Keratinocyte (primary cell): Measurements from ENCODE around the gene RETN. TPM values are rescaled to one million over a fixed set of nuclear protein-coding genes. Genes with fewer than 3 reads are reported as not detected.

Source experiments
- DNase-seq: peaks from one replicate; pipeline ENCODE4 v3.0.0-alpha.2; 2011; ENCODE audit warnings: low read depth, missing footprints, low spot score
- FAIRE-seq: peaks from 2 replicates; lab custom pipeline; 2011; peaks lifted over from hg19 to GRCh38; lab: Jason Lieb, UNC
- H2AFZ ChIP-seq: 2 replicates; pipeline ENCODE4 v1.6.0; 2012; ENCODE audit warnings: low read length, control low read depth, inconsistent platforms; ENCODE audit not compliant: control insufficient read depth
- H3K27ac ChIP-seq: 2 replicates; pipeline ENCODE4 v1.5.1; 2011; ENCODE audit warnings: low read length; ENCODE audit not compliant: control insufficient read depth, insufficient read depth
- H3K27me3 ChIP-seq: 3 replicates; pipeline ENCODE4 v1.6.0; 2011; ENCODE audit warnings: low read length; ENCODE audit not compliant: control insufficient read depth, insufficient read depth; ENCODE audit errors: extremely low read depth
- H3K36me3 ChIP-seq, 2 experiments: 2 replicates in 1 of 2; 3 replicates in 1 of 2; pipeline ENCODE4 v1.5.1; 2011; ENCODE audit warnings: low read length in 2 of 2, mild to moderate bottlenecking in 1 of 2; ENCODE audit not compliant: control insufficient read depth in 2 of 2, insufficient read depth in 2 of 2; ENCODE audit errors: extremely low read depth in 1 of 2
- H3K4me1 ChIP-seq: 3 replicates; pipeline ENCODE4 v1.5.1; 2011; ENCODE audit warnings: low read length; ENCODE audit not compliant: control insufficient read depth, insufficient read depth; ENCODE audit errors: extremely low read depth
- H3K4me2 ChIP-seq: 3 replicates; pipeline ENCODE4 v1.6.0; 2011; ENCODE audit warnings: low read depth, low read length; ENCODE audit not compliant: control insufficient read depth, insufficient read depth; ENCODE audit errors: extremely low read depth
- H3K4me3 ChIP-seq, 3 experiments: fragments of 200-600 bp in 1 of 3; sonication (generic) in 1 of 3; 2 replicates in 2 of 3; 3 replicates in 1 of 3; pipeline ENCODE4 v1.5.1; 2011 to 2016; ENCODE audit warnings: low read length in 3 of 3, mild to moderate bottlenecking in 3 of 3, control low read depth in 2 of 3, inconsistent platforms in 1 of 3, low read depth in 1 of 3, mixed read lengths in 1 of 3, mixed run types in 1 of 3, moderate library complexity in 1 of 3; ENCODE audit not compliant: control insufficient read depth in 2 of 3, insufficient read depth in 2 of 3; ENCODE audit errors: extremely low read depth in 1 of 3
- H3K79me2 ChIP-seq: 2 replicates; pipeline ENCODE4 v1.6.0; 2012; ENCODE audit warnings: low read length; ENCODE audit not compliant: control insufficient read depth, insufficient read depth
- H3K9ac ChIP-seq: 3 replicates; pipeline ENCODE4 v1.6.0; 2011; ENCODE audit warnings: low read length; ENCODE audit not compliant: control insufficient read depth, insufficient read depth; ENCODE audit errors: extremely low read depth
- H3K9me1 ChIP-seq: 3 replicates; pipeline ENCODE4 v1.6.0; 2011; ENCODE audit warnings: low read length; ENCODE audit not compliant: control insufficient read depth, insufficient read depth; ENCODE audit errors: extremely low read depth
- H3K9me3 ChIP-seq: 2 replicates; pipeline ENCODE4 v1.5.1; 2012; ENCODE audit warnings: low read depth, low read length; ENCODE audit not compliant: control insufficient read depth
- H4K20me1 ChIP-seq: 3 replicates; pipeline ENCODE4 v1.6.0; 2011; ENCODE audit warnings: low read length; ENCODE audit not compliant: control insufficient read depth, insufficient read depth; ENCODE audit errors: extremely low read depth
- CTCF ChIP-seq, 3 experiments: IDR thresholded peaks in 1 of 3; conservative IDR thresholded peaks in 1 of 3; optimal IDR thresholded peaks in 1 of 3; 2 replicates in 2 of 3; 3 replicates in 1 of 3; pipeline versions ENCODE3 to v1.5.1; 2011; ENCODE audit warnings: low read length in 3 of 3, mild to moderate bottlenecking in 3 of 3, moderate library complexity in 2 of 3, control low read depth in 1 of 3, inconsistent platforms in 1 of 3; ENCODE audit not compliant: insufficient read depth in 2 of 3; ENCODE audit errors: extremely low read depth in 1 of 3
- EZH2 ChIP-seq: IDR thresholded peaks from one replicate; pipeline ENCODE4 v1.6.1; 2012; ENCODE audit warnings: inconsistent platforms, mild to moderate bottlenecking, low read length, moderate library complexity
- dilution Hi-C: fragments of 300-500 bp; cut with MboI; formaldehyde crosslinking; loops from one replicate; pipeline ENCODE4 v1.7.0; 2020; ENCODE audit warnings: low sequenced_read_pairs; ENCODE audit not compliant: extremely low pct_ligation_motif_present
- polyA plus RNA-seq, 5 experiments: library from polyadenylated mRNA; depleted of rRNA in 3 of 5; stranded (reverse) in 3 of 5; stranded (forward) in 1 of 5; unstranded in 1 of 5; fragments of >200 nt; gene quantifications; 1 replicate in 1 of 5; 2 replicates in 3 of 5; 3 replicates in 1 of 5; pipeline versions ENCODE4 v1.2.1 to v1.2.3, GENCODE V29; 2011 to 2012; ENCODE audit warnings: missing spikeins in 2 of 5, low read depth in 1 of 5, low replicate concordance in 1 of 5

The RETN gene
- polyA plus RNA-seq, 1 donor (not counting 4 experiments of a cell fraction or from before 2014, with no cell fraction given): not detected

- no peaks in the 10 kb centered on the region for H3K79me2 ChIP-seq
- no peak overlapping the region for H2AFZ ChIP-seq
- no peaks in the 10 kb centered on the region for H3K4me1 ChIP-seq
- H3K27ac ChIP-seq: no peak overlapping the region
- TF ChIP-seq EZH2: no peak
- no peak for TF ChIP-seq CTCF (optimal IDR thresholded peaks at IDR 0.05 in 1 of 3, IDR thresholded peaks at IDR 0.05 in 1 of 3, conservative IDR thresholded peaks at IDR 0.05 in 1 of 3; ENCODE audit: extremely low read depth in 1 of 3, insufficient read depth in 2 of 3, low read length in 3 of 3)
- H3K4me3 ChIP-seq: no peak overlapping the region
- no peaks in the 10 kb centered on the region for H3K9me1 ChIP-seq
- no peak overlapping the region for H3K4me2 ChIP-seq
- no peak for DNase-seq
- no peaks in the 10 kb centered on the region for H4K20me1 ChIP-seq
- no peak for FAIRE-seq
- no peak overlapping the region for H3K9ac ChIP-seq
- H3K27me3 ChIP-seq: peaks cover 21% of the 10 kb centered on the region
- no peaks in the 10 kb centered on the region for H3K36me3 ChIP-seq
- H3K9me3 ChIP-seq: no peaks in the 10 kb centered on the region
- dilution Hi-C loops: no loop called here
Observed at GRCh38 chr19:7701049-7701653, 32.3 kb downstream of the RETN start.

GRCh38 chr19:7701654-7702457 is 33.0 kb downstream of the RETN start, which contains the start of gene FCER2:
Gene FCER2 (minus strand): TSS chr19:7702131. CDS start chr19:7699760, 2,371 bp downstream.
- H3K27me3 ChIP-seq: peaks cover 21% of the 10 kb centered on the region
- no peak within 1 kb of the TSS for H3K4me3 ChIP-seq
- dilution Hi-C loops: no loop called here
- no peak for TF ChIP-seq EZH2
- TF ChIP-seq CTCF (optimal IDR thresholded peaks at IDR 0.05 in 1 of 3, IDR thresholded peaks at IDR 0.05 in 1 of 3, conservative IDR thresholded peaks at IDR 0.05 in 1 of 3; ENCODE audit: extremely low read depth in 1 of 3, insufficient read depth in 2 of 3, low read length in 3 of 3): no peak
- DNase-seq: no peak
- no peak within 1 kb of the TSS for H3K27ac ChIP-seq
- H3K9ac ChIP-seq: no peak within 1 kb of the TSS
- FAIRE-seq: no peak
- H3K36me3 ChIP-seq: no peaks in the 10 kb centered on the region
- H2AFZ ChIP-seq: no peak within 1 kb of the TSS
- H3K9me1 ChIP-seq: no peaks in the 10 kb centered on the region
- no peaks in the 10 kb centered on the region for H3K79me2 ChIP-seq
- H3K4me2 ChIP-seq: no peak within 1 kb of the TSS
- H3K4me1 ChIP-seq: no peaks in the 10 kb centered on the region
- no peaks in the 10 kb centered on the region for H3K9me3 ChIP-seq
- no peaks in the 10 kb centered on the region for H4K20me1 ChIP-seq
